GM12878 (cell line): Measurements from ENCODE around the gene CDC25C.

Experiments used
- ASH2L ChIP-seq: fragments of 300-600, 200-600 bp; sonication (generic); IDR thresholded peaks from 2 replicates; pipeline ENCODE4 v1.6.1; 2017; ENCODE audit warnings: low read depth, mild to moderate bottlenecking, borderline replicate concordance
- ZNF622 ChIP-seq: fragments of 450-650 bp; IDR thresholded peaks from 2 replicates; pipeline ENCODE4 v1.6.1; 2017; ENCODE audit warnings: mild to moderate bottlenecking, inconsistent platforms
- TF ChIP-seq, protein P1 (sequence below), 3 experiments: IDR thresholded peaks in 2 of 3; conservative IDR thresholded peaks in 1 of 3; 2 replicates each; pipeline ENCODE4 v1.5.1; 2011; ENCODE audit warnings: low read depth in 3 of 3, low read length in 3 of 3, mild to moderate bottlenecking in 3 of 3, control low read depth in 2 of 3, moderate library complexity in 2 of 3, inconsistent platforms in 1 of 3, mixed read lengths in 1 of 3; ENCODE audit not compliant: control insufficient read depth in 2 of 3, insufficient read depth in 1 of 3; ENCODE audit errors: extremely low read depth in 1 of 3

DNA sequence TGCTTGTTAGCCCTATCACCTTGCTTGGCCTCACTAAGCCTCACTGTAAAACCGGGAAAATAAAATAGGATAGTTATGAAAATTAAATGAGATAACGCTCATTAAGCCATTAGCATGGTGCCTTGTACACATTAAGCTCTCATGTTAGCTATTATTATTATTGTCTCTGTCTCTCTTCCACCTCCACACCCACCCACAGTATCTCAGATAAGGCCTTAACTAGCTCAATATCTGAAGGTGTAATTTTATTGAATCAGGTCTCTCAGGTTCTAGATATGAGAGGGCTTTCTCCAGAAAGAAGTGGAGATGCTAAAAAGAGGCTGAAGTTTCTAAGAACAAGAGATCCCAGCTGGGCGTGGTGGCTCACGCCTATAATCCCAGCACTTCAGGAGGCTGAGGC, 84.8 kb downstream of the CDC25C start:
- TF ChIP-seq, protein P1, sequence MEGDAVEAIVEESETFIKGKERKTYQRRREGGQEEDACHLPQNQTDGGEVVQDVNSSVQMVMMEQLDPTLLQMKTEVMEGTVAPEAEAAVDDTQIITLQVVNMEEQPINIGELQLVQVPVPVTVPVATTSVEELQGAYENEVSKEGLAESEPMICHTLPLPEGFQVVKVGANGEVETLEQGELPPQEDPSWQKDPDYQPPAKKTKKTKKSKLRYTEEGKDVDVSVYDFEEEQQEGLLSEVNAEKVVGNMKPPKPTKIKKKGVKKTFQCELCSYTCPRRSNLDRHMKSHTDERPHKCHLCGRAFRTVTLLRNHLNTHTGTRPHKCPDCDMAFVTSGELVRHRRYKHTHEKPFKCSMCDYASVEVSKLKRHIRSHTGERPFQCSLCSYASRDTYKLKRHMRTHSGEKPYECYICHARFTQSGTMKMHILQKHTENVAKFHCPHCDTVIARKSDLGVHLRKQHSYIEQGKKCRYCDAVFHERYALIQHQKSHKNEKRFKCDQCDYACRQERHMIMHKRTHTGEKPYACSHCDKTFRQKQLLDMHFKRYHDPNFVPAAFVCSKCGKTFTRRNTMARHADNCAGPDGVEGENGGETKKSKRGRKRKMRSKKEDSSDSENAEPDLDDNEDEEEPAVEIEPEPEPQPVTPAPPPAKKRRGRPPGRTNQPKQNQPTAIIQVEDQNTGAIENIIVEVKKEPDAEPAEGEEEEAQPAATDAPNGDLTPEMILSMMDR (IDR thresholded peaks at IDR 0.05 in 2 of 3, conservative IDR thresholded peaks at IDR 0.05 in 1 of 3; ENCODE audit: control insufficient read depth in 2 of 3, extremely low read depth in 1 of 3, insufficient read depth in 1 of 3, low read depth in 3 of 3, low read length in 3 of 3) = no peak
- TF ChIP-seq ZNF622 (no peak), ASH2L (no peak)
